Psoas muscle (tissue), 8 donors: ENCODE results near the gene GRAMD2A. TPM values are rescaled to one million over a fixed set of nuclear protein-coding genes. Genes with fewer than 3 reads are reported as not detected.

Experiments
- ATAC-seq, 4 donors: fragments of 200-7000 bp; cut with Tn5 transposase; one replicate each; pipeline ENCODE4 v1.9.1; 2020; ENCODE audit warnings: moderate library complexity in 3 of 4, mild to moderate bottlenecking in 2 of 4
- DNase-seq, 2 donors: peaks; one replicate each; pipeline ENCODE4 v3.0.0-alpha.2; 2020
- H3K27ac ChIP-seq: fragments of 200-600 bp; one replicate; pipeline ENCODE4 v1.8.0; 2022
- H3K27me3 ChIP-seq, 3 donors: fragments of 200-600 bp in 1 of 3; one replicate each; pipeline versions ENCODE4 v1.6.1 to v1.8.0; 2013 to 2022; ENCODE audit warnings: low read length in 2 of 3, mild to moderate bottlenecking in 2 of 3, moderate library complexity in 1 of 3; ENCODE audit not compliant: insufficient read depth in 3 of 3
- H3K36me3 ChIP-seq, 2 donors: fragments of 200-600 bp in 1 of 2; one replicate each; pipeline versions ENCODE4 v1.6.1 to v1.8.0; 2013 to 2022; ENCODE audit warnings: low read depth in 1 of 2, mild to moderate bottlenecking in 1 of 2, moderate library complexity in 1 of 2; ENCODE audit not compliant: insufficient read depth in 1 of 2
- H3K4me1 ChIP-seq: fragments of 200-600 bp; one replicate; pipeline ENCODE4 v1.8.0; 2022
- H3K4me3 ChIP-seq: fragments of 200-600 bp; one replicate; pipeline ENCODE4 v1.8.0; 2022; ENCODE audit warnings: mild to moderate bottlenecking
- H3K9me3 ChIP-seq: fragments of 200-600 bp; one replicate; pipeline ENCODE4 v1.8.0; 2022
- WGBS, 3 donors: extraction: QIAGEN DNeasy Blood & Tissue Kit; methylation state at CpG; one replicate each; pipeline versions ENCODE4 v1.1.6 to v1.1.7; 2013; 5-methylcytosine and 5-hydroxymethylcytosine counted together
- intact Hi-C, 2 donors: fragments of 100-400 bp; cut with DNase I; formaldehyde crosslinking; loops; one replicate each; pipeline versions ENCODE4 v1.11.0 to v1.14.2; 2022
- polyA plus RNA-seq, 3 donors: library from polyadenylated mRNA; stranded (reverse); fragments of 200-250 nt; gene quantifications; one replicate each; pipeline ENCODE4 v1.2.3, GENCODE V29; 2013
- total RNA-seq, 4 donors: library from RNA; stranded (reverse); fragmentation: NEBNext Ultra II Directional in 2 of 4; extraction: Animal tissue kit (Norgen Biotek cat#: 25700) in 2 of 4; gene quantifications; one replicate each; pipeline versions ENCODE4 v1.2.1 to v1.2.4, GENCODE V29; 2021 to 2023
- TF ChIP-seq, protein P1 (sequence below): fragments of 200-600 bp; IDR thresholded peaks from one replicate; pipeline ENCODE4 v1.8.0; 2022; ENCODE audit warnings: antibody characterized with exemption
- donor health status: healthy with polysubstance abuse.
- donor health status: DM: no; HTN: no; CAD: no; lungs with moderate emphysema.
- donor health status: Bipolar disorder and iron deficiency.
- donor health status: healthy.
- donor health status: DM: yes; HTN: yes; CAD: no.
- donor health status: DM: no; HTN: no; CAD: no.
- donor health status: DM: no; HTN: no; CAD: no.
- donor health status: DM: yes; HTN: yes; CAD: no.

Gene GRAMD2A
- total and polyA plus RNA-seq, 7 donors, result 0.01 TPM; not detected in 6

DNA sequence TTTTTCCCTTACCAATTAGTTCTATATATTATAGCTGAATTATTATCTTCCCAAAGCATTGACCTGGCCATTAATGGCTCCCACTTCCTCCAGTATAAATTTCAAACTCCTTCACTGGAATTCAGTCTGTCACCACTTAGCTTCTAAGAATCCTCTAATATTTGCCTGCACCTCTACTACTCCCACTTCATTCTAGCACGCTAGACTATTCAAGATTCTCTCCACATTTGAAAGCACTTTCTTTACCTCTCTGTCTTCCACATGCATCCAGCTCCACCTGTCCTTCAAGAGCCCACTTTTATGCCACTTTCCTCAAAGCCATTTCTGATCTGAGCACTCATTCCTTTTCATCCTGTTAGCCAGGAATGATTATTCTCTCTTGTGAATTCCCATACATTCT lies 64.4 kb downstream of the GRAMD2A start:
- intact Hi-C loops, result no loop called here
- ATAC-seq, result no peak

DNA sequence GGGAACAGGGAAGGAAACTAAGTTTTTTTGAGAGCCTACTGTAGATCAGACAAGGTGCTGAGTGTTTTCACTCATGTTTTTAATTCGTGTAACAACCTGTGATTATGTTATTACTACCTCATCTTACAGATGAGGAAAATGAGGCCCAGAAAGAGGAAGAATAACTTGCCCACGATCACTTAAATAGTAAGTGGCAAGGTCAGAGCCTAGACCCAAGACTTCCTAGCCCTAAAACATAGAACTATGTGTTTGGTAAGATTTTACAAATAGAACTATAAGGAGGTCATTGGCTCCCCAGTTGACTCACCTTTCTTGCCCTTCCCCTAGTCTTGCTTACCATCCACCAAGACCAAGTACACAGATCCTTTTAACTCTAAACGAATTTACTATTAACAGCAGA lies 65.7 kb downstream of the GRAMD2A start:
- no peaks in the 10 kb centered on the region for H3K27me3 ChIP-seq
- no peak overlapping the region for H3K27ac ChIP-seq
- ATAC-seq (no peak), DNase-seq (no peak)
- WGBS, 3 donors, result 78 to 81% (median 80%) methylated on average over 3 of the region's 3 CpGs
- intact Hi-C loops, result no loop called here
- H3K36me3 ChIP-seq, result no peaks in the 10 kb centered on the region
- no peak overlapping the region for H3K4me3 ChIP-seq
- H3K4me1 ChIP-seq, result no peaks in the 10 kb centered on the region
- TF ChIP-seq, protein P1, sequence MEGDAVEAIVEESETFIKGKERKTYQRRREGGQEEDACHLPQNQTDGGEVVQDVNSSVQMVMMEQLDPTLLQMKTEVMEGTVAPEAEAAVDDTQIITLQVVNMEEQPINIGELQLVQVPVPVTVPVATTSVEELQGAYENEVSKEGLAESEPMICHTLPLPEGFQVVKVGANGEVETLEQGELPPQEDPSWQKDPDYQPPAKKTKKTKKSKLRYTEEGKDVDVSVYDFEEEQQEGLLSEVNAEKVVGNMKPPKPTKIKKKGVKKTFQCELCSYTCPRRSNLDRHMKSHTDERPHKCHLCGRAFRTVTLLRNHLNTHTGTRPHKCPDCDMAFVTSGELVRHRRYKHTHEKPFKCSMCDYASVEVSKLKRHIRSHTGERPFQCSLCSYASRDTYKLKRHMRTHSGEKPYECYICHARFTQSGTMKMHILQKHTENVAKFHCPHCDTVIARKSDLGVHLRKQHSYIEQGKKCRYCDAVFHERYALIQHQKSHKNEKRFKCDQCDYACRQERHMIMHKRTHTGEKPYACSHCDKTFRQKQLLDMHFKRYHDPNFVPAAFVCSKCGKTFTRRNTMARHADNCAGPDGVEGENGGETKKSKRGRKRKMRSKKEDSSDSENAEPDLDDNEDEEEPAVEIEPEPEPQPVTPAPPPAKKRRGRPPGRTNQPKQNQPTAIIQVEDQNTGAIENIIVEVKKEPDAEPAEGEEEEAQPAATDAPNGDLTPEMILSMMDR, result no peak
- no peaks in the 10 kb centered on the region for H3K9me3 ChIP-seq

More for the DNA sequence above, 64.4 kb downstream of the GRAMD2A start:
- Histone ChIP-seq H3K36me3 (no peaks in the 10 kb centered on the region), H3K4me3 (no peak overlapping the region), H3K27me3 (no peaks in the 10 kb centered on the region), H3K27ac (no peak overlapping the region), H3K9me3 (no peaks in the 10 kb centered on the region), H3K4me1 (no peaks in the 10 kb centered on the region)
- no peak for DNase-seq
- 96 to 100% (median 97%) methylated on average over 1 of the region's 1 CpG for WGBS, 3 donors
- TF ChIP-seq, protein P1, result no peak

DNA sequence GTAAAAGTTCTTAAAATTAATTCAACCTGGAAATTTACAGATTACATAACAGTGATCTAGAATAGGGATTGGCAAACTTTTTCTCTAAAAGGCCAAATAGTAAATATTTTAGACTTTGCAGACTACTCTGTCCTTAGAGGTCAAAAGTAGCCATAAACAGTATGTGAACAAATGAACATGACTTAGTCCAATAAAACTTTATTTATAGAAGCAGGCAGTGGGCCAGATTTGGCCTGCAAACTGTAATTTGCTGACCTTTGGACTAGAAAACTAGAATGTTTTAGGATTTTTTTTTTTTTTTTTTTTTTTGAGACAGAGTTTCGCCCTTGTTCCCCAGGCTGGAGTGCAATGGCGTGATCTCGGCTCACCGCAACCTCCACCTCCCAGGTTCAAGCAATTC lies 67.3 kb downstream of the GRAMD2A start:
- ATAC-seq, result no peak
- Histone ChIP-seq H3K27ac (no peak overlapping the region), H3K4me3 (no peak overlapping the region), H3K27me3 (no peaks in the 10 kb centered on the region), H3K4me1 (no peaks in the 10 kb centered on the region), H3K36me3 (peaks cover 0 to 3% of the 10 kb centered on the region in 2 donors), H3K9me3 (no peaks in the 10 kb centered on the region)
- TF ChIP-seq, protein P1, result no peak
- 94 to 97% (median 94%) methylated on average over 4 of the region's 4 CpGs for WGBS, 3 donors
- intact Hi-C loops, result no loop called here
- DNase-seq, result no peak

DNA sequence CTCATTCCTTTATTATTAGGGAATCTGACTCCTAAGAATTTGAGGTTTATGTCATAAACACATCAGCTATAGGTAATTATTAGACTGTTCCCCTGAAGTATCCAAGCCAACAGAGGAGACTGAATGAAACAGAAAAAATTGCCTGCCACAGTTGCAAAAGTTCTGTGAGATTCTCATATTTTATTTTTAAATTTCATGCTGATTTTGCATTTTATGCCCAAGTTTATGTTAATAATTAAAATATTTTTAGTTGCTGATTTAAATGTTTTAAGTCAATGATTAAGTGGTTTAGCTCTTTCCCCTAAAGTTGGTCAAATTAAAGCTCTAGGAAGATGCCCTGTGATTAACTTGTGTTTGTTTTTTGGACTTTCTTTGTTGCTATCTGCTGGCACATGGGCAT lies 69.2 kb downstream of the GRAMD2A start:
- ATAC-seq (no peak), DNase-seq (no peak)
- intact Hi-C loops, result no loop called here
- Histone ChIP-seq H3K27me3 (no peaks in the 10 kb centered on the region), H3K9me3 (no peaks in the 10 kb centered on the region), H3K27ac (no peak overlapping the region), H3K4me1 (no peaks in the 10 kb centered on the region), H3K36me3 (peaks cover 0 to 3% of the 10 kb centered on the region in 2 donors), H3K4me3 (no peak overlapping the region)
- TF ChIP-seq, protein P1, result no peak

DNA sequence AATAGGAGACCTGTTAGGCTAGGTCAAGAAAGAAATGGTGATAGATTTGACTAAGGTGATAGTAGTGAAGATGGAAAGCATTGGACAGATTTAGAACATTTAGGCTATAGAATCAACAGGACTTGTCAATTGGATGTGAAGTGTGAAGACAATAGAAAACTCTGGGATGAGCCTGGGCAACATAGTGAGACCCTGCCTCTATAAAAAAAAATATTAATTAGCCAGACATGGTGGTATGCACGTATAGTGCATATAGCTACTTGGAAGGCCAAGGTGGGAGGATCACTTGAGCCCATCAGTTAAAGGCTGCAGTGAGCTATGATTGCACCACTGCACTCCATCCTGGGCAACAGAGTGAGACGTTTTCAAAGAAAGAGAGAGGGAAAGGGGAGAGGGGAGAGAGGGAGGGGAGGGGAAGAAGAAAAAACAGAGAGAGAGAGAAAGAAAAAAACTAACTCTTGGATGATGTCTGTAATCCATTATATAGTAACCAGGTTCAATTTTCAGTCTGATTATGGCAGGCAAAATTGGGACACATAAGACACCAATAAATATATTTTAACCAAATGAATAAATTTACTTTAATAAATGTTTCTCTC lies 69.8 kb downstream of the GRAMD2A start:
- intact Hi-C loops, result no loop called here
- DNase-seq (no peak), ATAC-seq (no peak)
- Histone ChIP-seq H3K4me3 (no peak overlapping the region), H3K27ac (no peak overlapping the region), H3K4me1 (no peaks in the 10 kb centered on the region), H3K36me3 (peaks cover 0 to 3% of the 10 kb centered on the region in 2 donors), H3K27me3 (no peaks in the 10 kb centered on the region), H3K9me3 (no peaks in the 10 kb centered on the region)
- WGBS, 3 donors, result 56 to 63% (median 63%) methylated on average over 2 of the region's 2 CpGs
- TF ChIP-seq, protein P1, result no peak
